HL-60/S4 (cell line): Measurements from ENCODE around the gene CHPT1.

Experiments
- in situ Hi-C: fragments of 300-500 bp; cut with MboI; formaldehyde crosslinking; loops from 2 replicates; pipeline ENCODE4 v1.14.3; 2022; ENCODE audit warnings: low sequenced_read_pairs

CHPT1 gene

GRCh38 chr12:101761350-101761749 lies 63.9 kb downstream of the CHPT1 start:
- in situ Hi-C loops, result loop anchor here (10.0 kb wide), 1 partner anchor 347 kb away; no protein-coding TSS in a partner anchor

DNA sequence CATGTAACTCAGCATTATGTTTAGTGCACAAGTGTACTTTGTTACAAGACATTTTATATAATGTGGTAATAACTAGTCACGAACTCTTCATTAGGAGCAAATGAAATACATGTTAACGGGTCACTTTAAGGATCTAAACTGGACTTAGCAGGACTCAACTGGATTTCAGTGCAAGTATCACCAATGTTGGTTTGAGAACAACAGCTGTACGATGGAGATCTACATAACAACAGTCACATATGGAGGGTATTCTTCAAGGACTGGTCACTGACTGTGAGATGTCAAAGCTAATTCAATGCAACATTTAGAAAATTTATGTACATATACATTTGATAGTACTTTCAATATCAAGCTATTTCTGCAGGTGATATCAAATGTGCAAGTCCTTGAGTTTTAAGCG lies 64.3 kb downstream of the CHPT1 start:
- in situ Hi-C loops, result loop anchor here (10.0 kb wide), 1 partner anchor 347 kb away; no protein-coding TSS in a partner anchor

DNA sequence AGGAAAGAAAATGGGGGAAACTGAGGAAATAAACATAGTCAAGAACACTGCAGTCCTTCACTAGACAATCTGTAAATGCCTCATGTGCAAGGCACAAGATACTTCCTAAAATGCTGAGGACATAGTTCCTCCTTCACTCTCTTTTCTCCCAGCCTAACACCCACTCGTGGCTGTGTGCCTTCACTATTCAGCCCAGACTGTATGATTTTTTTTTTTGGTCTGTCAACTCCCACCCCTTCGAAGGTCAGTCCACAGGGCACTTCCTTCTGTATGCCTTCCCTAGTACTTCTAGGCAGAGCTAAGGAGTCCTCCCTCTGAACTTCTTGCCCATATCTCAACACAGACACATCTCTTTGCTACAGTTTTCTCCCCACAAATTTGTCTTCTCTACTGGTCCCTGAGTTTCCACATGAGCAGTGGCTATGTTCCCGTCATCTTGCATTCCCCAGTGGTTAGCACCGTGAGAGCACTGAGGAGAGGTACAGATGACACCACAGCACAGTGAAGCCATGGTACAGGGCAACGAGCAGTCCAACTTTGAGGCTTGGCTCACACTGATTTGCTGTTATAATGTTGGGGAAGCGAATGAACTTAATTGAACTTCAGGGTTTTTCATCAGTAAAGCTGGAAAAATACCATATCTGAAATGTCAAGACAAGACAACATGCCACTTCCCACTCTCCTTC lies 65.9 kb downstream of the CHPT1 start:
- in situ Hi-C loops, result loop anchor here (10.0 kb wide), 1 partner anchor 349 kb away; no protein-coding TSS in a partner anchor

DNA sequence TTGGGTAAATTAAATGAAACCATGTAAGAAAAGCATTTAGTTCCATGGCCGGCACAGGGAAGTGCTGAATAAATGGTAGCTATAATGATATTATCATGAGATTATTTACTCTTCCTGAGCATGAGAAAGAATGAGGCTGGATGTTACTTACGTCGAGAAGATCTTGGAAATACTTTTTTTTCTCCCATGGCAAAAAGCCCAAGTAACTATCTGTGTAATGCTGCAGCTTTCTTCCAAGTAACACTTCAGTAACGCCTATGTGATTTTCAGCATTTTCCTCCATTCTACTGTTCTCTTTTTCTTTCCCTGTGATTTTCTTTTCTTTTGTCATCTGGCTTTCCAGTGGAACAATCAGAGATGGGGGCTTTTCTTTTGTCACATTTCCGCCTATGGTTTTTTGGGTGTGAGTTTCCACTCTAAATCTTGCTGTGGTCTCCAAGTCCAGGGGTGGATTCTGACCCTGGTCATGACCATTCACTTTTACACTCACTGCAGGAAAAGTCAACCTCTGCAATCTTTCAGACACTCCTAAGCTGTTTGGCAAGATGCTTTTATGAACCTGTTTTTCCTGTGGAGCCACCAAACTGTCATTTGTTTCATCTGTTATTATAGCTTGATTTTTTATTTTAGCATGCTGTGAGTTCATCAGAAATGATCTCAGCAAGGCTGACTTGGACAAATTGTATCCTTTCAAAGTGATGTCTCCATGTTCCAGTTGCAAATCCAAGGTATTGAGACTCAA lies 66.8 kb downstream of the CHPT1 start:
- in situ Hi-C loops, result loop anchor here (10.0 kb wide), 1 partner anchor 349 kb away; no protein-coding TSS in a partner anchor

- in situ Hi-C loops, result loop anchor here (10.0 kb wide), 1 partner anchor 353 kb away; no protein-coding TSS in a partner anchor
Measured at GRCh38 chr12:101767537-101767936, 70.1 kb downstream of the CHPT1 start.

DNA sequence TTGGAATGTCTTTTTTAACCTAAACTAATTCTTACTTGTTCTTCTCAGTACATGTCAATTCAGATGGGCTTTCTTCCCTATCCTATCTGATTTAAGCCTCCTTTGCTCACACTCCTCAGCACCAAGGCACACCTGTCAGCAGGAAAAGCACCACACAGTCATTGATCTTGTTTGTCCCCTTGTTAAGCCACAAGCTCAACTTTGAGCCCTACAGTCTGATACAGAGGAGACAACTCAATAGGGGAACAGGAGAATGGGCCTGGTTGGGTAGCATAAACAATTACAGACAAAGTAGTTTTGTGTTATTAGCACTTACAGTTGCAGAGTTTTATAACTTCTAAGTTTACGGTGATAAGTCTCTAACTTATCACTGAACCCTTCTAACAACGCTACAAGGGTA lies 71.3 kb downstream of the CHPT1 start:
- in situ Hi-C loops, result loop anchor here (10.0 kb wide), 1 partner anchor 354 kb away; no protein-coding TSS in a partner anchor

DNA sequence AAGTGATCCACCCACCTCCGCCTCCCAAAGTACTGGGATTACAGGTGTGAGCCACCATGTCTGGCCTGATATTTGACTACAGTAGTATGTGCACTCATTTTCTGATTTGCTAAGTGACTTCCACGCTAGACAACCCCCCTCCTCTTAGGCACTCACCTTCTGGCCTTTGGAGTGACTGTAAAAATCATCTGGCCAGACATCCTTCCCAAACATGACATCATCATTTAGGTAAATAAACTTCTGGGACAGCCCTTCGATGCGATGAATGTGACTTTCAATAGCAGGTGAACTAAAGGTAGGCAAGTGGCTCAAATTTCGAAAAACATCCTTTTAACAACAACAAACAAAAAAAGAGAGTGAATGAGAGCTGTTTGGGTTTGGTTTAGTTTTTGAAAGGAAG lies 72.4 kb downstream of the CHPT1 start:
- in situ Hi-C loops, result loop anchor here (10.0 kb wide), 1 partner anchor 355 kb away; no protein-coding TSS in a partner anchor

DNA sequence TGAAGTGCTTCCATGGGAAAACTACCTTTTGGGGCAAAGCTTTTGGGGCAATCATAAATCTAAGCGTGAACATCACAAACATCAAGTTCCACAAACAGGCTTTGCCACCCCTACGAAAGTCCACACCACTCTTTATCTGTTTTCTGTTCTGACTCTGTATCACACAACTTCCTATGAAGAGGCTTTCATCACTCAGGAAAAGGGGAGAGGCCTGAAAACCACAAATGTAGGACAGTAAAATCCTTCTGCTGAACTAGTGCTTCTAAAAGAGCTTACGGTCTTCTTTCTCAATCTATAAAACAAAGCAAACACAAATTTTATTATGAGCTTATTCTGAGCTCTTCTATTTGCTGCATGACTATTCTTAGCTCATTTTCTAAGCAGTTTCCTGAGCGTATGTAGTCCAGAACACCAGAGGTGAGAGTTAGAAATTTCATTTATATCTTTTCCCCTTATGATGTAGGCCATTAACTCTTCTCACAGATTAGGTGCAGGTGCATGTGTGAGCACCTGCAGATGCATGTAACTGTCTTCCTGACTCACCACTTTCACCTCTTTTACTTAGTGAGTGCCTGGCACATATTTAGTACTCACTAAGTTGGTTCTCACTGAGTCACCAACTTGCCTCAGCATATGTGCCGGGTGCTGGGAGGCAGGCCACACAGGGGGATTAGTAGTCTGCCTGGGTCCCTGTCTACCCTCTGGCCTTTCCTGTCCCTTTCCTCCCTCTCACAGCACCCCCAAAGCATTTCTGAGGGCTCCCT lies 74.8 kb downstream of the CHPT1 start:
- in situ Hi-C loops, result no loop called here

DNA sequence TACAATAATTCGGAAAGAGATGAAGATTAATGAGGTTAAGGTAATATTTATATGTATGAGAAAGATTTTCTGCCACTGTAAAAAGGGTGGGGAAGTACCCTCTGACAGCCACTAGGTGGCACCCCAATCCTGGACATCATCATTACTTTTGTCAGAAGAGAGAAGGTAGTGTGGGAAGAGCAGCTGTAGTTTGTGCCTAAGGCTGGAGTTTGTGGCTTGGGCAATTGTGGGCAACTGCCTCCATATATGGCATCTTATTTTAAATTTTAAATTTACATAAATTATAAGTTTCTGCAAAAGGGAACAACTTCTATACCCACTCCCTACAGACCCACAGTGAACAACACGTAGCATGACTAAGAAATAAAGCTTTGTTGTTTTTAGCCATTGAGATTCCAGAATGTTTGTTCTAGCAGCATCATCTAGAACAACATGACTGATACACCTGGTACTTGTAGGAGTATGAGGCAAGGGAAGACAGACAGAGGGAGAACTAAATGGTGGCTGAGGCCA lies 76.3 kb downstream of the CHPT1 start:
- in situ Hi-C loops, result no loop called here

DNA sequence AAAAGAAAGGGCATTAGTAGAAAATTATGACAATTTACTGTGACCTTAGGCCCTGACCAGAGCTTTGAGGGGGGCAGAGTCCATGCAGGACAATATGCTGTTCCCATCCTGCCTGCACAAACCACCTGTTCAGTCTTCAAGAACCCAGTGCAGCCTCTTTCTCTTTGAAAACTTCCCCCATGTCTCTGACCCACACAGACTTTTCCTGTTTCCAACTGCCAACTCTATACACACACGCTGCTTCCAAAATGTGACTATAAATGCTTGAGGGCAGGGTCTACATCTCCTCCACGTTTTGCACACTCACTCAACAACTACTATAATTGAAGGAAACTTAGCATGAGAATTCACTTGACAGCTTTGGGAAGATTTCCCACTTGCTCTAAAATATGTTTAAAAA lies 78.4 kb downstream of the CHPT1 start:
- in situ Hi-C loops, result no loop called here

- in situ Hi-C loops, result no loop called here
Measured at GRCh38 chr12:101777485-101777884, 80.0 kb downstream of the CHPT1 start.

- in situ Hi-C loops, result no loop called here
Measured at GRCh38 chr12:101777978-101778377, 80.5 kb downstream of the CHPT1 start.
